Keratinocyte (primary cell): ENCODE data around the gene WDFY1. TPM values are rescaled to one million over a fixed set of nuclear protein-coding genes. Genes with fewer than 3 reads are reported as not detected.

Experiments
- DNase-seq: peaks from one replicate; pipeline ENCODE4 v3.0.0-alpha.2; 2011; ENCODE audit warnings: low read depth, missing footprints, low spot score
- FAIRE-seq: peaks from 2 replicates; lab custom pipeline; 2011; peaks lifted over from hg19 to GRCh38; lab: Jason Lieb, UNC
- H2AFZ ChIP-seq: 2 replicates; pipeline ENCODE4 v1.6.0; 2012; ENCODE audit warnings: low read length, control low read depth, inconsistent platforms; ENCODE audit not compliant: control insufficient read depth
- H3K27ac ChIP-seq: 2 replicates; pipeline ENCODE4 v1.5.1; 2011; ENCODE audit warnings: low read length; ENCODE audit not compliant: control insufficient read depth, insufficient read depth
- H3K27me3 ChIP-seq: 3 replicates; pipeline ENCODE4 v1.6.0; 2011; ENCODE audit warnings: low read length; ENCODE audit not compliant: control insufficient read depth, insufficient read depth; ENCODE audit errors: extremely low read depth
- H3K36me3 ChIP-seq, 2 experiments: 2 replicates in 1 of 2; 3 replicates in 1 of 2; pipeline ENCODE4 v1.5.1; 2011; ENCODE audit warnings: low read length in 2 of 2, mild to moderate bottlenecking in 1 of 2; ENCODE audit not compliant: control insufficient read depth in 2 of 2, insufficient read depth in 2 of 2; ENCODE audit errors: extremely low read depth in 1 of 2
- H3K4me1 ChIP-seq: 3 replicates; pipeline ENCODE4 v1.5.1; 2011; ENCODE audit warnings: low read length; ENCODE audit not compliant: control insufficient read depth, insufficient read depth; ENCODE audit errors: extremely low read depth
- H3K4me2 ChIP-seq: 3 replicates; pipeline ENCODE4 v1.6.0; 2011; ENCODE audit warnings: low read depth, low read length; ENCODE audit not compliant: control insufficient read depth, insufficient read depth; ENCODE audit errors: extremely low read depth
- H3K4me3 ChIP-seq, 3 experiments: fragments of 200-600 bp in 1 of 3; sonication (generic) in 1 of 3; 2 replicates in 2 of 3; 3 replicates in 1 of 3; pipeline ENCODE4 v1.5.1; 2011 to 2016; ENCODE audit warnings: low read length in 3 of 3, mild to moderate bottlenecking in 3 of 3, control low read depth in 2 of 3, inconsistent platforms in 1 of 3, low read depth in 1 of 3, mixed read lengths in 1 of 3, mixed run types in 1 of 3, moderate library complexity in 1 of 3; ENCODE audit not compliant: control insufficient read depth in 2 of 3, insufficient read depth in 2 of 3; ENCODE audit errors: extremely low read depth in 1 of 3
- H3K79me2 ChIP-seq: 2 replicates; pipeline ENCODE4 v1.6.0; 2012; ENCODE audit warnings: low read length; ENCODE audit not compliant: control insufficient read depth, insufficient read depth
- H3K9ac ChIP-seq: 3 replicates; pipeline ENCODE4 v1.6.0; 2011; ENCODE audit warnings: low read length; ENCODE audit not compliant: control insufficient read depth, insufficient read depth; ENCODE audit errors: extremely low read depth
- H3K9me1 ChIP-seq: 3 replicates; pipeline ENCODE4 v1.6.0; 2011; ENCODE audit warnings: low read length; ENCODE audit not compliant: control insufficient read depth, insufficient read depth; ENCODE audit errors: extremely low read depth
- H3K9me3 ChIP-seq: 2 replicates; pipeline ENCODE4 v1.5.1; 2012; ENCODE audit warnings: low read depth, low read length; ENCODE audit not compliant: control insufficient read depth
- H4K20me1 ChIP-seq: 3 replicates; pipeline ENCODE4 v1.6.0; 2011; ENCODE audit warnings: low read length; ENCODE audit not compliant: control insufficient read depth, insufficient read depth; ENCODE audit errors: extremely low read depth
- CTCF ChIP-seq, 3 experiments: IDR thresholded peaks in 1 of 3; conservative IDR thresholded peaks in 1 of 3; optimal IDR thresholded peaks in 1 of 3; 2 replicates in 2 of 3; 3 replicates in 1 of 3; pipeline versions ENCODE3 to v1.5.1; 2011; ENCODE audit warnings: low read length in 3 of 3, mild to moderate bottlenecking in 3 of 3, moderate library complexity in 2 of 3, control low read depth in 1 of 3, inconsistent platforms in 1 of 3; ENCODE audit not compliant: insufficient read depth in 2 of 3; ENCODE audit errors: extremely low read depth in 1 of 3
- EZH2 ChIP-seq: IDR thresholded peaks from one replicate; pipeline ENCODE4 v1.6.1; 2012; ENCODE audit warnings: inconsistent platforms, mild to moderate bottlenecking, low read length, moderate library complexity
- dilution Hi-C: fragments of 300-500 bp; cut with MboI; formaldehyde crosslinking; loops from one replicate; pipeline ENCODE4 v1.7.0; 2020; ENCODE audit warnings: low sequenced_read_pairs; ENCODE audit not compliant: extremely low pct_ligation_motif_present
- polyA plus RNA-seq, 5 experiments: library from polyadenylated mRNA; depleted of rRNA in 3 of 5; stranded (reverse) in 3 of 5; stranded (forward) in 1 of 5; unstranded in 1 of 5; fragments of >200 nt; gene quantifications; 1 replicate in 1 of 5; 2 replicates in 3 of 5; 3 replicates in 1 of 5; pipeline versions ENCODE4 v1.2.1 to v1.2.3, GENCODE V29; 2011 to 2012; ENCODE audit warnings: missing spikeins in 2 of 5, low read depth in 1 of 5, low replicate concordance in 1 of 5

WDFY1 gene
- polyA plus RNA-seq, 1 donor (not counting 4 experiments of a cell fraction or from before 2014, with no cell fraction given) = 54.9 TPM

- Histone ChIP-seq H3K9ac (no peak overlapping the region), H3K4me2 (no peak overlapping the region), H3K4me1 (no peaks in the 10 kb centered on the region), H4K20me1 (no peaks in the 10 kb centered on the region), H2AFZ (no peak overlapping the region), H3K9me1 (no peaks in the 10 kb centered on the region), H3K9me3 (no peaks in the 10 kb centered on the region), H3K27me3 (no peaks in the 10 kb centered on the region), H3K27ac (no peak overlapping the region), H3K36me3 (peaks cover 0 to 2% of the 10 kb centered on the region in 2 experiments), H3K4me3 (no peak overlapping the region), H3K79me2 (peaks cover 43% of the 10 kb centered on the region)
- DNase-seq (no peak), FAIRE-seq (no peak)
- dilution Hi-C loops = no loop called here
- TF ChIP-seq EZH2 (no peak), CTCF (optimal IDR thresholded peaks at IDR 0.05 in 1 of 3, IDR thresholded peaks at IDR 0.05 in 1 of 3, conservative IDR thresholded peaks at IDR 0.05 in 1 of 3; ENCODE audit: extremely low read depth in 1 of 3, insufficient read depth in 2 of 3, low read length in 3 of 3) (no peak)
These were observed 118.1 kb downstream of the WDFY1 start for GRCh38 chr2:223826995-223827394.

Other genes with a start within 250 kb of the WDFY1 start
- gene AP1S3, start 107.8 kb downstream of the WDFY1 start, polyA plus RNA-seq = 18.0 to 33.7 TPM (median 24.0 TPM) in 3 replicates
- 18.2 to 27.9 TPM (median 27.1 TPM) in 3 replicates for gene MRPL44, start 12.1 kb upstream of the WDFY1 start, polyA plus RNA-seq
- 279 to 1,210 TPM (median 306 TPM) in 3 replicates for gene SERPINE2, start 94.0 kb upstream of the WDFY1 start, polyA plus RNA-seq